GM21367 (cell line): Measurements from ENCODE around the gene ARF6.

ENCODE experiments used
- ATAC-seq: cut with Tn5 transposase; IDR thresholded peaks from one replicate; pipeline ENCODE4 v1.9.1; 2021; ENCODE audit not compliant: unreplicated experiment

ARF6 gene

GRCh38 chr14:49939884-49940510 lies 47.1 kb downstream of the ARF6 start:
- no peak for ATAC-seq

GRCh38 chr14:49940808-49941421 lies 48.0 kb downstream of the ARF6 start:
- ATAC-seq = no peak

- no peak for ATAC-seq
Observed at GRCh38 chr14:49942090-49942489, 49.2 kb downstream of the ARF6 start.

- ATAC-seq = no peak
Observed at GRCh38 chr14:49944501-49944900, 51.6 kb downstream of the ARF6 start.

DNA sequence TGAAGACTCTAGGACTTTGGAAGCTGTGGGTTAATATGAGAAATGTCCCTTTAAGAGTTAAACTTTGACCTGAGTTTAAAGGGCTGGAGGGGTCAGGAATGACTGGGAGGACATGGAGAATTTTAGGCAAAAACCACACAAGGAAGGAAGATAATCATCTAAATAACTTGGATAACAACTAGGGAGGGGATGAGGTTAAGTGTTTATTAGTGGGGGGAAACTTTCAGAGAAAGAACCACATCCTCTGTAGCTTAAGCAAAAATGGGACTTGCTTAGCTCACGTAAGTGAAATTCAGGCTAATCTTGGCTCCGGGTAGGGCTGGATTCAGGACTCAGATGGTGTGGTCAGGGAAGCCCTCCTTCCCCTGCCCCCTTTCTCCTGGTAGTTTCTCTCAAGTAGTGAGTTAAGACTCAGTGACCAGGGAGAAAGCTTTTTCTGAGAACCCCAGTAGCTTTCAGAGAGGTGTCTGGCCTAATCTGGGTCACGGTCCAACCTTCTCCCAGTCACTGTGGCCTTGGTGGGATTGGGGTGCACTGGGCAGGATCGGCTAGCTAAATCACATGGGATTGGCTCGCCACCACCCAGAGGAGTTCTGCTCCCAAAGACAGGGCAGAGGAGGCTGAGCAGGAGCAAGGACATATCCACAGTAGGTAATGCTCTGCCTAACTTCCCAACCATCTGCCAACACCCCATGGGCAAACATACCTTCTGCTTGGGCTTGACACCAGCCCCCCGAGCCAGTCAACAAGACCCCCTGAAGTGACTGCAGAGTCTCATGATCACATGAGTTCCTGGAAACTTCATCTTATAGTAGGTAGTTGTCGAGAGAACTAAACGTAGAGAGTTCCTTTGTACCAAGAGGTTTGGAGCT lies 52.8 kb downstream of the ARF6 start:
- no peak for ATAC-seq
